ENCODE measurements around the gene KAZN.
A peak's percentile ranks its signal among the peaks of the same experiment; 100 is the strongest.
"Not testable (repeated sequence)": the region's sequence is repeated elsewhere in the genome, so short reads cannot be mapped to it uniquely, and the experiment has no call there.

Gene KAZN

GRCh38 chr1:14948112-14948652, 349.7 kb downstream of the KAZN start:
- DNase-seq = no peak

GRCh38 chr1:14949270-14949835, 350.9 kb downstream of the KAZN start:
- DNase-seq = no peak

GRCh38 chr1:14949836-14950713, 351.6 kb downstream of the KAZN start:
- no peak for DNase-seq

- no peak for DNase-seq
These were observed 353.3 kb downstream of the KAZN start for GRCh38 chr1:14951766-14952165.

- DNase-seq = no peak
These were observed 354.3 kb downstream of the KAZN start for GRCh38 chr1:14952626-14953314.

- peak; percentile 34 for DNase-seq
These were observed 355.7 kb downstream of the KAZN start for GRCh38 chr1:14954210-14954609.

- DNase-seq = no peak
These were observed 356.4 kb downstream of the KAZN start for GRCh38 chr1:14954930-14955329.

GRCh38 chr1:14955402-14955801, 356.9 kb downstream of the KAZN start:
- DNase-seq = no peak

- no peak for DNase-seq
These were observed 357.5 kb downstream of the KAZN start for GRCh38 chr1:14955976-14956375.

GRCh38 chr1:14956579-14957195, 358.2 kb downstream of the KAZN start:
- no peak for DNase-seq

GRCh38 chr1:14957375-14958098, 359.1 kb downstream of the KAZN start:
- no peak for DNase-seq

- no peak for DNase-seq
These were observed 360.0 kb downstream of the KAZN start for GRCh38 chr1:14958249-14959058.

- no peak for DNase-seq
These were observed 360.7 kb downstream of the KAZN start for GRCh38 chr1:14959059-14959694.

GRCh38 chr1:14961661-14962267, 363.3 kb downstream of the KAZN start:
- no peak for DNase-seq

GRCh38 chr1:14962407-14962806, 363.9 kb downstream of the KAZN start:
- no peak for DNase-seq

- not testable (repeated sequence) for DNase-seq
These were observed 365.6 kb downstream of the KAZN start for GRCh38 chr1:14963791-14964710.

GRCh38 chr1:14964711-14965055, 366.2 kb downstream of the KAZN start:
- no peak for DNase-seq

GRCh38 chr1:14968251-14968851, 369.9 kb downstream of the KAZN start:
- DNase-seq = peak; percentile 21

- no peak for DNase-seq
These were observed 370.5 kb downstream of the KAZN start for GRCh38 chr1:14969006-14969405.

Measured in NCI-H226 (cell line).